ENCODE data around the gene UBE3C.

GRCh38 chr7:157312941-157313340, 174.2 kb downstream of the UBE3C start:
- TF ChIP-seq CEBPB (IDR thresholded peaks at IDR 0.05; ENCODE audit: borderline replicate concordance, low read depth, low read length) (no peak), POLR2A (IDR thresholded peaks at IDR 0.05; ENCODE audit: insufficient read depth in 1 of 2, low read depth in 2 of 2, low read length in 2 of 2) (no peak), U2AF1 (optimal IDR thresholded peaks at IDR 0.05; ENCODE audit: low read depth, low read length) (no peak), PAXIP1 (CRISPR knock-in tag; conservative IDR thresholded peaks at IDR 0.05) (no peak), MYNN (CRISPR knock-in tag; IDR thresholded peaks at IDR 0.05; ENCODE audit: low read depth) (no peak)
- TF ChIP-seq, protein P1, sequence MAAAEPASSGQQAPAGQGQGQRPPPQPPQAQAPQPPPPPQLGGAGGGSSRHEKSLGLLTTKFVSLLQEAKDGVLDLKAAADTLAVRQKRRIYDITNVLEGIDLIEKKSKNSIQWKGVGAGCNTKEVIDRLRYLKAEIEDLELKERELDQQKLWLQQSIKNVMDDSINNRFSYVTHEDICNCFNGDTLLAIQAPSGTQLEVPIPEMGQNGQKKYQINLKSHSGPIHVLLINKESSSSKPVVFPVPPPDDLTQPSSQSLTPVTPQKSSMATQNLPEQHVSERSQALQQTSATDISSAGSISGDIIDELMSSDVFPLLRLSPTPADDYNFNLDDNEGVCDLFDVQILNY (CRISPR knock-in tag; conservative IDR thresholded peaks at IDR 0.05): no peak

All from HepG2 (cell line).